GM18873 (cell line): ENCODE results near the gene MAP3K19.
A peak's percentile ranks its signal among the peaks of the same experiment; 100 is the strongest.

Experiments used
- ATAC-seq: cut with Tn5 transposase; IDR thresholded peaks from one replicate; pipeline ENCODE4 v1.9.1; 2021; ENCODE audit warnings: mild to moderate bottlenecking, moderate library complexity, moderate number of reproducible peaks; ENCODE audit not compliant: unreplicated experiment, low FRiP score

MAP3K19 gene

DNA sequence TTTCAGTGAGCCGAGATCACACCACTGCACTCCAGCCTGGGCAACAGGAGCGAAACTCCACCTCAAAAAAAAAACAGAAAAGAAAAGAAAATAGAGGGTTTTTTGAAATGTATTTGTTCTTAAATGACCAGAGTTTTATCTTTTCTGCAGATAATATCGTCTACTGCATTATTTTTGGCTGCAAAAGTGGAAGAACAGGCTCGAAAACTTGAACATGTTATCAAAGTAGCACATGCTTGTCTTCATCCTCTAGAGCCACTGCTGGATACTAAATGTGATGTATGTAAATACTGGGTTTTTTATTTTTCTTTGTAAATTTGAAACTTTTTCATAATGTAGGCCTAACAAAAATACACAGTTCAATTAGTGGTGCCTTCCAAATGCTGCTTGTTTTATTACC is 110.6 kb downstream of the MAP3K19 start:
- no peak for ATAC-seq

DNA sequence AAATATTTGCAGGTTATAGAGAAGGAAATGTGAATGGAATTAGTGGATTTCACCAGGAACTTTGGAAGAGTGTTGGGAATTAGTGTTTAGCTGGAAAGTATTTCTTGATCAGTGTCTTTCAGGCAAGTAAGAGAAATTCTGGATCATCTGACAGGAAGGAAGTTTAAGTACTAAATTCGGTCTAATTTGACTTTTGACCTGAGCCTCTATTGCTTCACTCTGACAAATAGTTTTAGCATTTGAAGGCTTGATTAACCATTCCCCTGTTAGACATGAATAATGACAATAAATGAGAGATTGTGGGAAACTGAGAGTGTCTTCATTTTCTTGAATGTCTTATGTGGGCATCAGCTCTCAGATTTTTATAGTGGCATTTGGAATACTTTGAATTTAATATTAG is 112.6 kb downstream of the MAP3K19 start:
- ATAC-seq: no peak

DNA sequence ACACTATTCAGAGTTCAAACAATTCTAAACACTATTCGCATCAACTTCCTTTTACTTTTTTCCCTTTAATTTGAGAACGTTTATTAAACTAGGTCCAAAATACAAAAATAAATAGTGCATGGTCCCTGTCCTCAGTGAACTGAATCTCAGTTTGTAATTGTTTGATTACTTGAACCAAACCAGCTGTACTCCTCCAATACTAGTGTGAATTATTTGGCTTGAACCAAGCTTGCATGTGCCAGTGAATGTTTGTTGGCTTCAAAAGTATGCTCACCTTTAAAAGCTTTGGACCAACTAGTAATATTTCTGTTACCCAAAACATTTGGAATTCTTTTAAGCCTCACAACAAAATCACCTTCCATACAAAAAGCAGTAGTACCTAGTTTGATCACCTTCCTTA is 113.1 kb downstream of the MAP3K19 start:
- no peak for ATAC-seq

DNA sequence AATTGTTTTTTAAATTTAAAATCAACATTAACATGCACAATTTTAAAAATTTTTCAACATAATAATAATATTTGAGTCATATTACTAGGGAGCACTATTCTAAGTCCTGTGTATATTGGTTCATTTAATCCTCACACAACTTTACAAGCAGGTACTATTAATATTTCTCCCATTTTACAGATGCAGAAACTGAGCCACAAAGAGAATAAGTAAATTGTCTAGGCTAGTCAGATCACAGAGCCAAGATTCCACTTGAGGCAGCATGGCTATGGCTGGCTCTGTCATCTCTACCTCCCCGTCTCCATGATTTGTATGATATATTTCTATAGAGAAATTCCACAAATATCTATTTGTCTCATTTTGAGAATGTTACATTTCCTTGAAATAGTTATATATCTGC is 113.5 kb downstream of the MAP3K19 start:
- ATAC-seq: no peak

DNA sequence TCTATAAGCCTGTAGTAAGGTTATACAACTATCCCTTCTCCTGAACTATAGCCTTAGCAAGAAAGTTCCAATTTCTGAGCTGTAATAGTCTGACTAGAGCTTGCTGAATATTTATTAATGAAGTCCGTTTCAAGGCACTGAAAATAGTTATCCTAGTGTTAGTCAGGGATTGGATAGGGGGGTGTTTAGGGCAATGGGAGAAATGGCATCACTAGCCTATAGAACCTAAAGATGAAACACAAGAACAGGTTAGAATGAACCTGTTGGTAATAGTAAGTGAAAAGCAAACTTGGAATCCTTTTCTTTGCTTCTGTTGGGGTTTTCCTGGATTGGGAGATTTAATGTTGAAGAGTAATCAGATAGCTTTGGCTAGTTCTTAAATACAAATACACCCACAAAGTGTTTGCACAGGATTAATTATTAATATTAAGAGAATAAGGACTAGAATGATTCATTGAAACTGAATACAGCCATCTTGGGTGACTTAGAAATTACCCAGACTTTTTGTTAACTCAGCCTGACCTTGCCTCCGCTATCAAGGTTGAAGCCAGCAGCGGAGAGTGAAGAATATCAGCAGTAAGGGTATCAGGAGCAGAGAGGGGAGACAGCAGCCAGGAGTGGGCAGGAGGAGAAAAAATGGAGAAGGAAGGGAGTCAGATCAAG is 114.3 kb downstream of the MAP3K19 start:
- ATAC-seq: no peak

DNA sequence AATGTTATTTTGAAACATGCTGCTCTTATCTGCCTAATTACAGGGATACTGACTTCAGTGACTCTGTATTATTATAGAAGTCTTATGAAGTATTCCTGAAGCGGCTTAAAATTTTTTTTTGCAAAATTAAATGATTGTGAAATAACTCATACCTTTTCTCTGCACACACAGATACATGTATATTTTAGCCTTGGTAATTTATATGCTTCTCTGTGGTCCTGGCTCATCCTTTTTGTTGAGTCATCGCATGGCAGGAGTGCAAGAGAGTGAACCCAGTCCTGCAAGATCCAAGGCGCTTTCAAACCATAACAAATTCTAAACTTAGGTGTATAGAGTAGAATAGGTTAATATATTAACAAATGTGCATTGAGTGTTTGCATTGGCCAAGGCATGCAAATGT is 120.1 kb downstream of the MAP3K19 start:
- no peak for ATAC-seq

DNA sequence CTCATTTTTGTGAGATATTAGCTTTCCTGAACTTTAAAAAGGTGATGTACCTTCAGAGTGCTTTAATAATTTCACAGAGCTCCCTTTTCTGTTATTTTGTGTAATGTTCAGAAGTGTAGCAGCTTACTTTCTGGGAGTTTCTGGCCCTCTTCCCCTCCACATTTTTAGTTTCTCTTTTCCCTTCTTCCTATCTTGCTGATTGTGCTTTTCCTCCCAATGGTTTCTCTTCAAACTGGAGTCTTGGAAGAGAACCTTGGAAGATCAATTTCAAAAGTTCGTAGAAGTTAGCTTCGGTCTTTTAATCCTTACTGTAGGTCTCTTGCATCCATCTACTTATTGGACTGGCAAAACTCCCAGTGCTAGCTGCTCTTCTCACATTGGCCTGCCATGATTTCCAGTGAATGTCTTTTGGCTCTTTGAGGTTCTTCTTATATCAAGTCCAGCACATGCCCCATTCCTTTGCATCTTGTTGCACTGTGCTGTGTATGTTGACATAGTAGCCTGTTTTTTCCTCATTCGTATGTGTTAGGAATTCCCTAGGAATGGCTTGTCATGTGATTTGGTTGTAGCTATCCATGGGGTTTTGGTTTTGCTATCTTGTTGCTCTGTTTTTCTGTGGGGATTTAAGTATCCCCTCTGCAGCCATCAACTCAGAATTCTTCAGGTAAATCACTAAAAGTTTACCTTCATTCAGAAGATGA is 120.9 kb downstream of the MAP3K19 start:
- no peak for ATAC-seq

DNA sequence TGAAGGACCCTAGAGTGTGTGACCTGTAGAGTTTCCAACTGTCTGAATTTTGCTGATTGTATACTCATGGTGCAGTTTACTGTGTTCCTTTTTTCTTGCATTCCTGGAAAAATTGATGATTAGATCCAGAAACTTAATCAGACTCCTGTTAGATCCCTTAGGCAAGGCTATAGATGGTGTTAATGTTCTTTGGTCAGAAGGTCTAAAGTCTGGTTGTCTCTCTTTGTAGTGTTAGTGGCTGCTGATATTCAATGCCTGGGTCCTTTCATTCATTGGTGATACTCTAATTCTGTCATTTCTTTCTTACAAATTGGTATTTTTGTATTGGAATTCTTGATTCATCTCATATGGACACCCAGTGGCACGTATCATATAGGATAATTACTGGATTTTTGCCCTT is 122.3 kb downstream of the MAP3K19 start:
- ATAC-seq: no peak

DNA sequence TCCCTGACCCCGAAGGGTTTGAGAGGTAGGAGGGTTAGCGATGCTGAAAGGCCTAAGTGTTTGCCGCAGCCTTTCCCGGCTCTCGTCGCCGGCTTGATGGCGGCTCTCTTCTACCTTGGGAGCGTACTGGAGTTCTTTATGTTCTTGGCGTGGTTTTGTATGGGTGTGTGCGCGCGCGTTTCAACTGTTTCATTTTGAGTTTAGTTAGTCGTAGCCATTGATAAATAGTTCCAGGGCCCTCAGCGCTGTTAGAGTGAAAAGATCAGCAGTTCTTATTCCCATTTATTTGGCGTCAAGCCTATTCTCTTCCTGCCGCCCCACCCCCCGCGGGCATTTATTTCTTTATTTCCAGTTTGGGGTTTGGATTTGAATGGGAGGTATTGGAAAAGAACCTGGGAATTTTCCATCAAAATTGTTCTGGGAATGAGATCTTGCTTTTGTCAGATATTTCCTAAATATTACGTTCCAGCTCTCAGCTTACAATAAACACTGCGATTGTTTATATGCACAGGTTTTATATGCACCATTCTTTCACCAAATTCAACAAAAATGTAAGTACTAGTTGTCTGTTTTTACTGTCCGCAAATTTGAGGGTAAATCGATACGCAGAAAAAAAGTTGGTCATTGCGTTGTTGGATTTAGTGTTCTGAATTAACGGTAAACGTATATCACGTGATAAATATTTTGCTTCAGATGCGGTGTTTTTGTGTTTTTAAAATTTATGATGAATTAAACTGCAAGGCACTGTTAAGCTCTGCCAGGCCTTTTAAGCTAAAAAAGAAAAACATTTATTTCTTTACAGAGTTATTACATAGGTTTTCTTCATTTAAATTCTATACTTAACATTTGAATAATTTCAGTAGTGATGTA is 127.7 kb downstream of the MAP3K19 start:
- no peak for ATAC-seq

DNA sequence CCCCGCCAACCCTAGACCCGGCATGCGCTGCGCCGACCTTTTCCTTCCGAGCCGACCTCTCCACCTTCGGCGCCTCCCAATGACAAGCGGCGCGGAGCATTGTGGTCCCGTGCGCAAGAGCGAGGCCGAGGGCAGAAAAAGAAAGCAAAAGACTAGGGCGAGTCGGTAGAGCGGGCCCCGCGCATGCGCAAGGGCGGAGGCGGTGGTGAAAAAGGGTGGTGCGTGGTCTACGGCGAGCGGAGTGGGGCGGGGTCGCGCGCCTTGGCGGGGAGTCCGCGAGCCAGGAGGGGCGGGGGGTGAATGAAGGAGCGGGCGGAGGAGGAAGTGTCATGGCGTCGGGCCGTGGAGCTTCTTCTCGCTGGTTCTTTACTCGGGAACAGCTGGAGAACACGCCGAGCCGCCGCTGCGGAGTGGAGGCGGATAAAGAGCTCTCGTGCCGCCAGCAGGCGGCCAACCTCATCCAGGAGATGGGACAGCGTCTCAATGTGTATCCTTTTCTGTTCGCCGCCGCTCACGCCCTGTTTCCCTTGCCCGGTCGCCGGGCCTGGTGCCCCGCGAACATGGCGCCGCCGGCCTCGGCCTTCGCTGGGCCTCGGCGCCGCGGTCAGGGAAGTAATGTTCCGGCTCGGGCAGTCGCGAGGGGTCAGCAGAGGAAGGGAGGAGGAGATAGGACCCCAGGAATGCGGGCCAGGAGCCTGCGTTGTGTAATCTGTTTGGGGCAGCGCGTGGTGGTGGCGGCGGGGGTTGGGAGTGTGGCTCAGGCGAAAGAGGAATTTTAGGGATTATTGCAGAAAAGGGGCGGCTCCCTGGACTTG is 128.5 kb downstream of the MAP3K19 start, which contains the start of gene CCNT2:
Gene CCNT2, plus strand, starts transcription at position 297 of the 815 bp plus-strand sequence. Its CDS starts 33 bp downstream, at position 330.
- ATAC-seq: peak; percentile 87

DNA sequence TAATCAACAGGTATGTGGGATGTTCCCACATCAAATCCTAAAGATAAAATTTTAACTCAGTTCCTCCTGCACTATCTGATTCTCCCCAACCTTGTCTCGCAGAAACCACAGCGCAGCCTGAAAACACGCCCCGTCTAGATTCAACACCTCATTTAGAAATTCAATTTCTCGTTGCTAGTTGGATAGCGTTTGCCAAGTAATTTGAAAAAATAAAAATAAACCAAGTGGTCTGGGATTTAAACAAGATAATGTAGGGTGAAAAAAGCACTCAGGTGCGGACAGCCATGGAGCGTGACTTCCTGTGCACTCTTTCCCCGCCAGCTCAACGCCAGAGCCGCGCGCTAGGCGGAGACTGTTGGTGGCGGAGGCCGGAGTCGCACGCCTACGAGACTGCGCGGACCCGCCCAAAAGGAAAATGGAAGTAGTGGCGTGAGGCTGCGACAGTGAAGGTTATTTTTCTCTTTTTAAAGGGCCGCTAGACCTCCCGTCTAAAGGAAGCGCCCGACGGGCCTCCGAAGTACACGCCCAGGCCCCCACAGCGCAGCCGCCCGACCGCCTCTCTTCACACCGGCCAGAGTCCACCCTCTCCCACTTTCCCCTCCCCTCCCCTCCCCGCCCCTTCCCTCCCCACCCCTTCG is 129.2 kb downstream of the MAP3K19 start:
- ATAC-seq: peak; percentile 60

DNA sequence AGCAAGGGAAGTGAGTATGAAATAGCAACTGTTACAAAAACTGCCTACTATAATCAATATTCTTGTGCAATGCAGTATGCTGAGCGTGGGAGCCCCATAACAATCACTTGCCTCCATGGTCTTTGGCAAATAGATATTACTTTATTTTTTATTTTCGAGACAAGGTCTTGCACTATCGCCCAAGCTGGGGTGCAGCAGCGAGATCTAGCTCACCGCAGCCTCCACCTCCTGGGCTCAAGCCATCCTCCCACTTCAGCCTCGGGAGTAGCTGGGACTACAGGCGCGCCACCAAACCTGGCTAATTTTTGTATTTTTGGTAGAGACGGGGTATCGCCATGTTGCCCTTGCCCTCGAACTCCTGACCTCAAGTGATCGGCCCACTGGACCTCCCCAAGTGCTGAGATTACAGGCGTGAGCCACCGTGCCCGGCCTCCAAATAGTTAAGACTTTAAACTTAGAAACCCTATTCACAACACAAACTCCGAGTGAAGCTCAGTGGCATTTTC is 129.8 kb downstream of the MAP3K19 start:
- no peak for ATAC-seq
